Activated CD8-positive, alpha-beta T cell treated with anti-CD3 and anti-CD28 coated beads for 36 hours (primary cell): ENCODE measurements around the gene DNAH1. TPM values are rescaled to one million over a fixed set of nuclear protein-coding genes. Genes with fewer than 3 reads are reported as not detected.

Experiments used
- ATAC-seq: fragments of 200-7000 bp; cut with Tn5 transposase; one replicate; pipeline ENCODE4 v1.10.0; 2021; ENCODE audit warnings: mild to moderate bottlenecking, moderate library complexity
- CTCF ChIA-PET: fragments of 350-600 bp; sonication (Branson Sonifier 250); formaldehyde crosslinking; loops from one replicate; lab custom pipeline; 2021; ENCODE audit warnings: antibody characterized with exemption; lab: Charles Lee
- POLR2A ChIA-PET: fragments of 350-600 bp; sonication (Branson Sonifier 250); formaldehyde crosslinking; loops from one replicate; lab custom pipeline; 2021; ENCODE audit warnings: antibody characterized with exemption; lab: Charles Lee
- DNase-seq: peaks from one replicate; pipeline ENCODE4 v3.0.0-alpha.2; 2020
- H3K27ac Mint-ChIP-seq: one replicate; pipeline ENCODE4 v1.8.0; 2021; ENCODE audit warnings: mild to moderate bottlenecking, mixed read lengths
- H3K27me3 Mint-ChIP-seq: one replicate; pipeline ENCODE4 v1.8.0; 2021; ENCODE audit warnings: mixed read lengths
- H3K36me3 Mint-ChIP-seq: one replicate; pipeline ENCODE4 v1.8.0; 2021; ENCODE audit warnings: low read depth, mixed read lengths
- H3K4me1 Mint-ChIP-seq: one replicate; pipeline ENCODE4 v1.8.0; 2021; ENCODE audit warnings: low read depth, mixed read lengths
- H3K4me3 Mint-ChIP-seq: one replicate; pipeline ENCODE4 v1.8.0; 2021; ENCODE audit warnings: mild to moderate bottlenecking, moderate library complexity, mixed read lengths
- H3K9me3 Mint-ChIP-seq: one replicate; pipeline ENCODE4 v1.8.0; 2021; ENCODE audit warnings: mixed read lengths
- CTCF ChIP-seq: fragments of 200-600 bp; IDR thresholded peaks from one replicate; pipeline ENCODE4 v1.8.0; 2022; ENCODE audit warnings: antibody characterized with exemption, mild to moderate bottlenecking
- intact Hi-C: fragments of 100-400 bp; cut with micrococcal nuclease; formaldehyde crosslinking; loops from one replicate; pipeline ENCODE4 v1.10.0; 2022
- total RNA-seq, 2 experiments: library from RNA; stranded (reverse); gene quantifications; one replicate each; pipeline ENCODE4 v1.2.3, GENCODE V29; 2021

The DNAH1 gene
- total RNA-seq, 2 experiments from 2014 or later, result 9.2 to 10.2 TPM

- intact Hi-C loops, result no loop called here
- H3K36me3 Mint-ChIP-seq, result no peaks in the 10 kb centered on the region
- no peak for ATAC-seq
- H3K27me3 Mint-ChIP-seq, result no peaks in the 10 kb centered on the region
- TF ChIP-seq CTCF, result no peak
- ChIA-PET CTCF (interaction anchor here (0.6 to 3.8 kb wide), 5 partner anchors 11 to 107 kb away, joined by 3 to 34 read pairs (median 4); no protein-coding TSS in a partner anchor), POLR2A (interaction anchor here (0.6 to 1.1 kb wide), 2 partner anchors 69 to 165 kb away, joined by 3 read pairs; no protein-coding TSS in a partner anchor)
- H3K4me1 Mint-ChIP-seq, result no peaks in the 10 kb centered on the region
- no peak overlapping the region for H3K4me3 Mint-ChIP-seq
- no peaks in the 10 kb centered on the region for H3K9me3 Mint-ChIP-seq
- H3K27ac Mint-ChIP-seq, result no peak overlapping the region
- DNase-seq, result no peak
These were observed 11.6 kb downstream of the DNAH1 start for GRCh38 chr3:52327486-52328290.

GRCh38 chr3:52328536-52329080, 12.5 kb downstream of the DNAH1 start:
- H3K4me1 Mint-ChIP-seq, result no peaks in the 10 kb centered on the region
- ChIA-PET CTCF (interaction anchor here (0.7 to 3.8 kb wide), 3 partner anchors 10 to 84 kb away, joined by 3 to 34 read pairs (median 4); no protein-coding TSS in a partner anchor), POLR2A (interaction anchor here (0.9 kb wide), 1 partner anchor 33 kb away, joined by 3 read pairs; no protein-coding TSS in a partner anchor)
- no peak overlapping the region for H3K4me3 Mint-ChIP-seq
- intact Hi-C loops, result no loop called here
- TF ChIP-seq CTCF, result no peak
- no peak for ATAC-seq
- no peaks in the 10 kb centered on the region for H3K27me3 Mint-ChIP-seq
- H3K9me3 Mint-ChIP-seq, result no peaks in the 10 kb centered on the region
- no peaks in the 10 kb centered on the region for H3K36me3 Mint-ChIP-seq
- no peak for DNase-seq
- no peak overlapping the region for H3K27ac Mint-ChIP-seq

- H3K4me3 Mint-ChIP-seq, result no peak overlapping the region
- intact Hi-C loops, result no loop called here
- no peak overlapping the region for H3K27ac Mint-ChIP-seq
- TF ChIP-seq CTCF, result no peak
- no peaks in the 10 kb centered on the region for H3K27me3 Mint-ChIP-seq
- ChIA-PET POLR2A (no interaction called here), CTCF (interaction anchor here (0.9 to 3.8 kb wide), 4 partner anchors 8 to 110 kb away, joined by 3 to 34 read pairs (median 4); no protein-coding TSS in a partner anchor)
- no peaks in the 10 kb centered on the region for H3K4me1 Mint-ChIP-seq
- no peak for DNase-seq
- ATAC-seq, result no peak
- H3K36me3 Mint-ChIP-seq, result no peaks in the 10 kb centered on the region
- H3K9me3 Mint-ChIP-seq, result no peaks in the 10 kb centered on the region
These were observed 14.2 kb downstream of the DNAH1 start for GRCh38 chr3:52330194-52330805.

- no peak for TF ChIP-seq CTCF
- no peaks in the 10 kb centered on the region for H3K4me1 Mint-ChIP-seq
- intact Hi-C loops, result no loop called here
- H3K27me3 Mint-ChIP-seq, result no peaks in the 10 kb centered on the region
- no peaks in the 10 kb centered on the region for H3K36me3 Mint-ChIP-seq
- H3K27ac Mint-ChIP-seq, result no peak overlapping the region
- ATAC-seq (no peak), DNase-seq (no peak)
- no peaks in the 10 kb centered on the region for H3K9me3 Mint-ChIP-seq
- ChIA-PET CTCF (interaction anchor here (0.9 to 3.8 kb wide), 3 partner anchors 7 to 110 kb away, joined by 3 to 34 read pairs (median 5); no protein-coding TSS in a partner anchor), POLR2A (interaction anchor here (1.6 kb wide), 1 partner anchor 111 kb away, joined by 6 read pairs; no protein-coding TSS in a partner anchor)
- H3K4me3 Mint-ChIP-seq, result no peak overlapping the region
These were observed 15.0 kb downstream of the DNAH1 start for GRCh38 chr3:52331091-52331490.
